OCI-LY3 (cell line): Measurements from ENCODE around the gene OSER1.

Experiments used
- EZH2phosphoT487 ChIP-seq: fragments of 200-600 bp; shearing (Covaris generic); IDR thresholded peaks from 2 replicates; pipeline ENCODE4 v1.6.1; 2018; ENCODE audit warnings: antibody characterized with exemption, mixed run types, low read depth
- TF ChIP-seq, protein P1 (sequence below): fragments of 200-600, 300-600 bp; sonication (generic); IDR thresholded peaks from 2 replicates; pipeline ENCODE4 v1.5.1; 2014; ENCODE audit warnings: antibody characterized with exemption, low read length, low read depth

DNA sequence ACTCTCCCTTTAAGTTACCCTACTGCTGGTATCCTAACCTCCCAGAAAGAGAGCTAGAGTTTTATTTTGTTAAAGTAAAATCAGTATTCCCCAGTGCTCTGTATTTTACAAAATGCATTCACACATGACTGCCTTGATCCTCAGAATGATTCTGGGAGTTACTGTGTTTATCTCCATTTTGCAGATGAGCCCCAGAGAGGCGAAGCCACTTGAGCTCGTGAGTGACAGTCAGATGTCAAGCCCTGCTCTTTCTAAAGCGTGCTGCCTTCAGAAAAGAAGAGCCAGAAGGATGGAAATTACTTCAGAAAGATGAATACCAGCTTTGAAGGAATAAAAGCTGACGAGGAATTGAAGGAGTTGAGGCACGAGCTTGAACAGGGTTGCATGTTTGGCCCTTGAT lies 14.1 kb upstream of the OSER1 start:
- TF ChIP-seq, protein P1, sequence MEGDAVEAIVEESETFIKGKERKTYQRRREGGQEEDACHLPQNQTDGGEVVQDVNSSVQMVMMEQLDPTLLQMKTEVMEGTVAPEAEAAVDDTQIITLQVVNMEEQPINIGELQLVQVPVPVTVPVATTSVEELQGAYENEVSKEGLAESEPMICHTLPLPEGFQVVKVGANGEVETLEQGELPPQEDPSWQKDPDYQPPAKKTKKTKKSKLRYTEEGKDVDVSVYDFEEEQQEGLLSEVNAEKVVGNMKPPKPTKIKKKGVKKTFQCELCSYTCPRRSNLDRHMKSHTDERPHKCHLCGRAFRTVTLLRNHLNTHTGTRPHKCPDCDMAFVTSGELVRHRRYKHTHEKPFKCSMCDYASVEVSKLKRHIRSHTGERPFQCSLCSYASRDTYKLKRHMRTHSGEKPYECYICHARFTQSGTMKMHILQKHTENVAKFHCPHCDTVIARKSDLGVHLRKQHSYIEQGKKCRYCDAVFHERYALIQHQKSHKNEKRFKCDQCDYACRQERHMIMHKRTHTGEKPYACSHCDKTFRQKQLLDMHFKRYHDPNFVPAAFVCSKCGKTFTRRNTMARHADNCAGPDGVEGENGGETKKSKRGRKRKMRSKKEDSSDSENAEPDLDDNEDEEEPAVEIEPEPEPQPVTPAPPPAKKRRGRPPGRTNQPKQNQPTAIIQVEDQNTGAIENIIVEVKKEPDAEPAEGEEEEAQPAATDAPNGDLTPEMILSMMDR = no peak
- TF ChIP-seq EZH2phosphoT487 = no peak
